GM18868 (cell line): Measurements from ENCODE around the gene LRRC4C.

Experiments used
- ATAC-seq: cut with Tn5 transposase; IDR thresholded peaks from one replicate; pipeline ENCODE4 v1.9.1; 2021; ENCODE audit warnings: mild to moderate bottlenecking, moderate library complexity; ENCODE audit not compliant: unreplicated experiment

Gene LRRC4C

DNA sequence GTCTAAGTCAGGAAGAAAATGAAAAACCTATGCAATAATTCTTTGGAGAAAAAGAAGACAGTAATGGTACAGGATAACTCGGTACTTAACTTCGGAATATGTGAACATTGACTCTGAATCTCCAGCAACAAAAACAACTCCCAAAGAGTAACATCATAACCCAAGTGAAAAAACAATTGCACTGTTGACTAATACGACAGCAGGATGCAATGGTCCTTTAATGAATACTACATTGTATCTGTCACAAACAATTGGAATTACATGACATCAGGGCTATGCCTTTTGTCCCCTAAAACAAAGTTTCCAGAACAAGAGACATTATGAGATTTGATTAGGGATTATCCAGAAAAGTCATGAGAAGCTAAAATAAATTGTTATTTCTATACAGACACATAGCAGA lies 1065.9 kb downstream of the LRRC4C start:
- ATAC-seq = no peak

DNA sequence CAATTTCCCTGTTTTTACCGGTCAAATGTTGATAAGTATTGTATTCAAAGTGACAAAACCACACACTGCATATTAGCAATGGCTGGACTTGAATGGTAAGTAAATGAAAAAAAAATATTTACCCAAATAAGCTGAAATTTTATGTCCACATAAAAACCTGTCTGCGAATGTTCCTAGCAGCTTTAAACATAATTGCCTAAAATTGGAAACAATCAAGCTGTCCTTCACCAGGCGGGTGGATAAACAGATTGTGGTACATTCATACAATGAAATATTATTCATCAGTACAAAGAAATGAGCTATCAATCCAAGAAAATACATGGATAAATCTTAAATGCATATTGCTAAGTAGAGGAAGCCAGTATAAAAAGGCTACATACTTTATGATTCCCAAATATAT lies 1067.8 kb downstream of the LRRC4C start:
- ATAC-seq = no peak

DNA sequence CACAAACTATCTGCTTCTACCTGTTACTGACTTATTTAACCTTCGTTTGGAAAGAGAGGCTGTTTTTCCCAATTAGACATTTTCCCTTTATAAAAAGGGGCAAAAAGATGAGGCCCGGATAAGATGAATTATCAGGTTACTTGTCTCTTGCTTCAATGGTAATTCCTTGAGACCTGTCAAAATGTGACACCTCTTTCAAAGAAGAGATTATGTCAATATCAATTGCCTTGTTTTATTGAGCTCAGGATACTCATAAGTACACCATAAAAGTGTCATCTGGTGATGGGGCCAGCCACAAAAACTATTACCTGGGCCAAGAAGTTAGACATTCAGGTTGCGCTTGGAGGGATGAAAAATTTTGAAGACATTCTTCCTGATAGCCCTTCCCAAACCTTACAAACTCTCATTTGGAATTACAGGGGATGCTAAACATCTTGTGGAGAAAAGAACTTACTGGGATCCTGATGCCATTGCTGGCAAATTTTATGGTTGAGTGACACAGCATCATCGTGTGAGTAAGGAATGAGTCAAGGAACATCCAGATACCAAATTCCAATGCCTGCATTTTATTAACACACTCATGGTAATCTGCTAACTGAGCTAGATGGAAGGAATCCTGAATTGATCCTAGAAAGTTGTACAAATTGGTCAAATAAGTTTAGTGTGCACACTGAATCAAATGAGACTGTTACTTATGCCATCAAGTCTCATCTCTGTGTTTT lies 1071.2 kb downstream of the LRRC4C start:
- ATAC-seq = no peak

DNA sequence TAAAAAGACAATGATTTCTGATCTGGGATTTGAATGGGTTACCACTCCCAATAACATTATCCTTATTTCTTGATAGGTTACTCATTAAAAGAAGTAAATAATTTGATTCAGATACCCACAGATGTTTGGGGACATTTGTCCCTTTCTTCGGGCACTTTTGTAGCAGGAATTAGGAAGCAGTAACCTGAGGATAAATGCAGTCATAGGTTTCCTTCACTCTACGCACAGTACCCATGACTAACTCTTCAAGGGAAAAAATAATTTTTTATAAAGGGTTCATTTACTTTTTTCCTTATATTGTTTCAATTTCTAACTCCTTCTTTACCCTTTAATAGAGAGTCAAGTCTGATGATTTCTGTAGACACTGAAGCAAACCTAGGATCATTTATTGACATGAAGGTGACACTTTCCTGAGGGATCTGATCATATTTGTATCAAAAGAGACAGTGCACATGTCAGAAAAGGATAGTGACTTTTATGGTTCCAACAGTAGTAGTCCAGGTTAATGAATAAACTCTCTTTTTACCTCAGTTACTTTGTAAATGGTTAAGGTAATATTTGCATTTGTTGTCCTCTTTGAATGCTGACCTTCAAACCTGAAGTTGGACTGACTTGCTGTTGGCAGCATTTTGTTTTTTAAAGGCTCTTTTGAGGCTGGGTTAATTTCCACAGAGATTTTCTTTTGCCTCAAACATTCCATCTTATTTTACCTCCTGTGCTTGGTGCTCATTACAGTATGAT lies 1072.0 kb downstream of the LRRC4C start:
- ATAC-seq = no peak

DNA sequence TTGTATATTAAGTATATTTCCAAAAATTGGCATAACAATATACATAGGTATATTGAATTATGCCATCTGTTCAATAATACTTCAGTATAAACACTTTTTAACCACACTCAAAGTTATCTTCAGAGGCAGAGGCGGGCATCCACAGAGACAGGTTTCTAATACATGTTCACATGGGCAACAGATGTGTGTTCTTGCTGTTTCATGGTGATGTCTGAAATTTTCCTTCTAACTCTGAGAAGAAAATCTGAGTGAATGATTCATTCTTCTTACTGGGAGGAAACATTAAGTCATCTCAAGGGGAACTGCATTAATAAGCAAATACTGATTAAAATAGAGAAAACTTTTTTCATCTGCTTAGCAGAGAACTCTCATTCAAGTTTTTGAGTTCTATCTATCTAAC lies 1074.5 kb downstream of the LRRC4C start:
- ATAC-seq = no peak

GRCh38 chr11:40381481-40381880 lies 1078.0 kb downstream of the LRRC4C start:
- ATAC-seq = no peak

- ATAC-seq = no peak
Observed at GRCh38 chr11:40380835-40381234, 1078.6 kb downstream of the LRRC4C start.

DNA sequence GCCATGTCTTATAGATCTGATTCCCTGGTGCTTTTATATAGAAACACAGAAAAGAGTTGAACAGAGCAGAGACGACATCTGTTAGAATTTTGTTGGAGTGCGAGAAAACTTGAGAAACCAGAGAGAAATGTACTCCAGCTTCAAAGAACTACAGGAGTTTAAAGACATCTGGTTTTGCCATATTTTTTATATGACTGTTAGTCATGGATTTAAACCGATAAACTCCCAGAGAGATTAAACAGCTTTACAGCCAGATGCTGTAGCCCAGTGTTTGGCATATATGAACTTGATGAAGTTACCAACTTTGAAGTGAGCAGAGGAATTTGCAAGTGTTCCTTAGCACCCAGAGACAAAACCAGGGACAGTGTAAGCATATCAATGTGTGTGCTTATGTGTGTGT lies 1083.1 kb downstream of the LRRC4C start:
- ATAC-seq = no peak

GRCh38 chr11:40370821-40371616 lies 1088.4 kb downstream of the LRRC4C start:
- no peak for ATAC-seq

DNA sequence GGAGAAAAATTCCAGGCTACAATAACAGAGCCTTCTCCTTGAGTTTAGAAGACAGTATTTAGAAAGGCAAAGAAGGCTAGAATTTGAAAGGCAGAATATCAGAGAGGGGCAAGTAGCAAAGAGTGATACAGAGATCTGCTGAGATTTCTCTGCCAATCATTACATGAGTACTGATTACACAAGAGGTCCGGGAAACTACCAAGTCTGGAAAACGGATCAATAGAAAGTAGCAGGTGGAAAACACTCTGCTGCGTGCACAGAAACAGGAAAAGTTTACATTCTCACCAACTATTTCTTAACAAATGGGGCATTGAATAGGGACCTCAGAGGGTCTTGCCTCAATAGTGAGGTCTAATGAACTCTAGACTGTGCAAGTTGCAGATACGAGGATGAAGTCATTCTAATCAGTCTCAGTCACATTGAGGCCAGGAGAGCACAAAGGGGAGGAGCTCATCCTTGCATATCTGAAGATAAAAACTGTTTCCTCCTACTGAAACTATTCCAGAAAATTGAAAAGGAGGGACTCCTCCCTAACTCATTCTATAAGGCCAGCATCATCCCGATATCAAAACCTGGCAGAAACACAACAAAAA lies 1099.2 kb downstream of the LRRC4C start:
- ATAC-seq = no peak

GRCh38 chr11:40354121-40354520 lies 1105.3 kb downstream of the LRRC4C start:
- no peak for ATAC-seq

- no peak for ATAC-seq
Observed at GRCh38 chr11:40340911-40341310, 1118.5 kb downstream of the LRRC4C start.

- no peak for ATAC-seq
Observed at GRCh38 chr11:40338739-40339138, 1120.7 kb downstream of the LRRC4C start.

DNA sequence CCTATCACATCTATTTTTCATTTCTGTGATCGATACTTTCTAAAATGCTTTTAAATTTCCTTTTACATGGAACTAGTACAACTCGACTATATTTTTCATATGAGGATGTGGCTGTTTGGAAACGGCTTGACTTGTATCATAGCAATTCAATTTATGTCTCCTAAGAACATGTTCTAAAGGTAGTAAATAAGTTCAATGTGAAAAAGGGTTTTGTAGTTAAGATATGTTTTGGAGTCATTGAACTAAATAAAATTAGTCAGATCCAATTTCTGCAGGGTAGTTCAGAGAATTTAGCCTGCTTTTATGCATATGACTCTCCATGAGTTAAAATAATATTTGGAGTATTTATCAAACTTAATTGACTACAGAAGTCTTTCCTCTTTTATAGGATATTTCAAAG lies 1121.4 kb downstream of the LRRC4C start:
- no peak for ATAC-seq

- ATAC-seq = no peak
Observed at GRCh38 chr11:40337118-40337517, 1122.3 kb downstream of the LRRC4C start.

DNA sequence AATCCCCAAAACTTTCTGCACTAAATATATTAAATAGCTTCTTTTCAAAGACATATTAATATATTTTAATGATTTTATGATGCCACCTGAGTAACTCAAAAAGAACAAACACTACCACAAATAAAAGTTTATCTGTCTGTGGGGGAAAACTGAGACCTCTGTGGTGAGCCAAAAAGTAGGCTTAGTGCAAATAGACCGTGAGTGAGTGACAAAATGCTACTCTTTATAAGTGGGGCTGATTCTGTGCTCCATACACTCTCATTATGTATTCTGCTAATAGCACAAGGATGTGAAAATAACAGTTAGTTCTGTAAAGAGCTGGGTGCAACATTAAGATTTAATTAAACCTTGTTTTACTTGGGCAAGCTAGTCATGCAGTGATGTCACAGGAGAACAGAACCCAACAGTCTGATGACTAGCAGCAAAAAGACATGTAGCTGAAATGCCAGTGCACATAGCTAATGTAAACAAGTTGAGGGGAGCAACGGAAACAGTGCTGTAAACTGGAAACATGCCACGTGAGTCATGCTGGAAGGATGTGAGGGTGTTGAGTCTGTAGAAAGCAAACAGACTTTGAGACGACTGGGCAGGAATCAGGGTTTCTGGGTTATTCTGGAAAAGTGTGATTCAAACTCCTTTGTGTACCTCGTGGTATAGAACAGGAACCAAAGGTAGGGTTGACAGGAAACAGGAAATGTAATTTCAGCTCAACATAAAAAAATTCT lies 1130.4 kb downstream of the LRRC4C start:
- no peak for ATAC-seq

GRCh38 chr11:40323241-40323640 lies 1136.2 kb downstream of the LRRC4C start:
- no peak for ATAC-seq

GRCh38 chr11:40321537-40321936 lies 1137.9 kb downstream of the LRRC4C start:
- ATAC-seq = no peak

DNA sequence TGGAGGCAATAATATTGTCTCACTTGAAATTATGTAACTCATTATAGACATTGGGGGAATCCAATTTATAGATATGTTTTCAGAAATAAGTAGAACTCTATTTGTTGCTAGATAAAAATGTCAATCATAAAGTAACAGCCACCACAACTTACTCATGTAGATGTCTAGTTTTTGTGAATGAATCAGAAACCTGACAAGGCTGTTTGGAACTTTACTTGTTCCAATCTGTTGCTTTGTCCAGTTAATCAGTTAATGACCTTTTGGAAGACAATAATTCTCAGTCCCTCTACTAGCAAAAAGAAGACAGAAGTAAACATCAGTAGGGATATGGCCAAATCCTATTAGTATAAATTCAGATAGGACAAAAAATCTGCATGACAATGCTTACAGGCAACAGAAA lies 1143.3 kb downstream of the LRRC4C start:
- no peak for ATAC-seq

GRCh38 chr11:40315122-40315521 lies 1144.3 kb downstream of the LRRC4C start:
- ATAC-seq = no peak

DNA sequence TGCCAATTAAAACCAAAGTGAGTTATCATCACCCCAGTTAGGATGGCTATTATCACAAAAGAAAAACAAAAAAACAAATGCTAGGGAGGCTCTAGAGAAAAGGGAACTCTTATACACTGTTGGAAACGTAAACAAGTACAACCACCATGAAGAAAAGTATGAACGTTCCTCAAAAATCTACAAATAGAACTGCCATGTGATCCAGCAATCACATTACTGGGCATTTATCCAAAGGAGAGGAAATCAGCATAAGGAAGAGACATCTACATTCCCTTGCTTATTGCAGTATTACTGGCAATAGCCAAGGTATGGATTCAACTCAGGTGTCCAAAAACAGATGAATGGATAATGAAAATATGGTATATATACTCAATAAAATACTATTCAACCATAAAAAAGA lies 1145.1 kb downstream of the LRRC4C start:
- ATAC-seq = no peak
